Skeletal muscle satellite cell (primary cell): ENCODE measurements around the gene MYL2.

Experiments used
- H3K27me3 ChIP-seq: 2 replicates; pipeline ENCODE4 v1.7.0; 2013; ENCODE audit warnings: low read length; ENCODE audit not compliant: control insufficient read depth, insufficient read depth
- H3K36me3 ChIP-seq: 2 replicates; pipeline ENCODE4 v1.7.0; 2013; ENCODE audit warnings: mild to moderate bottlenecking, control low read depth, low read length; ENCODE audit not compliant: insufficient read depth
- H3K4me1 ChIP-seq: 2 replicates; pipeline ENCODE4 v1.7.0; 2013; ENCODE audit warnings: low read length; ENCODE audit not compliant: control insufficient read depth, insufficient read depth
- H3K4me2 ChIP-seq: 2 replicates; pipeline ENCODE4 v1.7.0; 2013; ENCODE audit warnings: mild to moderate bottlenecking, low read length
- H3K4me3 ChIP-seq: 2 replicates; pipeline ENCODE4 v1.7.0; 2013; ENCODE audit warnings: low read length
- H3K9ac ChIP-seq: 2 replicates; pipeline ENCODE4 v1.7.0; 2013; ENCODE audit warnings: mild to moderate bottlenecking, low read depth, low read length, moderate library complexity
- H3K9me3 ChIP-seq: replicated peaks from 2 replicates; pipeline ENCODE4 v1.7.0; 2013; ENCODE audit warnings: mild to moderate bottlenecking, control low read depth, low read length

The MYL2 gene

DNA sequence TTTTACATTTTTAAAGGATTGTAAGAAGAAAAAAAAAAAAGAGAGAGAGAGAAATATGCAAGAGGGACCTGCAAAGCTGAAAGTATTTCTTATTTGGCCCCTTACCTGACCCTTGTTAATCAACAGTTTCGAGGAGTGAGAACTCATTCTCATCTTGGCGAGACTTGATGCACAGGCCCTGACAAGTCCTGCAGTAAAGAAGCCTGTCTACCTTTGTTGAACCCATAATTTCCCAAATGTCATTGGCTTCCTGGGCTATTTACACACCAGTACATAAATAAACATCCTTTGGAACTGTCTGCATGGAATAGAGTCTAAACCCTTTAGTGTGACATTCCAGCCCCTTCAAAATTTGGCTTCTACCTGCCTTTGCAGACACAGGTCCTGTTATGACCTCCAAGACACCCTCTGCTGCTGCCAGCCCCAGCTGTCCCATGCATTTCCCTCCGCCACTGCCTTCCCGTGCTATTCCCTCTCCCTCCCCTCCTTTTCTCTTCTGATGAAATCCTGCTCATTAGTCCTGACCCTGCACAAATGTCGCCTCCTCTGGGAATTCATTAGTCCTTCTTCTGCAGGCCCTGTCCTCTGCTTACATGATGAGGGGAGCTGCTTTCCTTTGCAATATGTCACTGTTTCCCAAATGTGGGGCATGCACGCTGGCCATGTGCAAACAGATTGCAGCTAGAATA is 35.1 kb downstream of the MYL2 start:
- Histone ChIP-seq H3K9ac (no peak overlapping the region), H3K27me3 (peaks cover 10% of the 10 kb centered on the region), H3K9me3 (no peaks in the 10 kb centered on the region), H3K4me3 (no peak overlapping the region), H3K4me2 (no peak overlapping the region), H3K4me1 (no peaks in the 10 kb centered on the region), H3K36me3 (no peaks in the 10 kb centered on the region)

GRCh38 chr12:110883251-110883650 is 37.1 kb downstream of the MYL2 start:
- Histone ChIP-seq H3K9me3 (no peaks in the 10 kb centered on the region), H3K27me3 (peaks cover 4% of the 10 kb centered on the region), H3K9ac (no peak overlapping the region), H3K4me2 (no peak overlapping the region), H3K4me1 (no peaks in the 10 kb centered on the region), H3K4me3 (no peak overlapping the region), H3K36me3 (no peaks in the 10 kb centered on the region)

DNA sequence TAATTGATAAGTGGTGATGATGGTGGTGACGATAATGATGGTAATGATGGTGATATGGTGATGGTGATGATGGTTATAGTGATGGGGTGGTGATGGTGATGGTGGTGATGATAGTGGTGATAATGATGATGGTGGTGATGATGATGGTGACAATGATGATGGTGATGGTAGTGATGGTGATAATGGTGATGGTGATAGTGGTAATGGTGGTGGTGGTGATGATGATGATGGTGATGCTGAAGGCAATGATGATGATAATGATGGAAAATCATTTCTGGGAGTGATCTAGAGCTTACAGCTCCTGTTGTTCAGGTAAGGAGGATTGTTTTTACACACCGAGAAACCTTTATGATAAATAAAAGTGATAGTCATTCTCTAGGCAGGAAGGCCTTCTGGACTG is 39.7 kb downstream of the MYL2 start:
- Histone ChIP-seq H3K4me2 (no peak overlapping the region), H3K9me3 (no peaks in the 10 kb centered on the region), H3K4me1 (no peaks in the 10 kb centered on the region), H3K4me3 (no peak overlapping the region), H3K36me3 (no peaks in the 10 kb centered on the region), H3K27me3 (peaks cover 4% of the 10 kb centered on the region), H3K9ac (no peak overlapping the region)

DNA sequence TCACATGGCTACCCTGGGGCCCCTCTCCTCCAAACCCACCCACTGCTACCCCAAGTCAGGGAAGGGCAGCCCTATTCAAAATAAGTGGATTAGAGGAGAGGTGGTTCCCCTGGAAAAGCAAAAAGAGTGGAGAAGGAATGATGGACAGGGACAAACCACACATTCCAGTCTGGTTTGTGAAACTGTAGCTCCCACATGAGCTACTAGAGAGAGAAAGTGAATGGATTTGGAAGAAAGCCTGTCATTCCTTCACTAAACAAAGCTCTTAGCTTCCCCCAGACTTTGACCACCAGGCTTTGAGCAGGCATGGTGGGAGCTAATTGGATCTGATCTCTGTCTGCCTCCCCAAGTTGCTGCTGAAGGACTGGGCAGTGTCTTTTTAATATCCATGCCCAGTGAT is 45.6 kb downstream of the MYL2 start:
- Histone ChIP-seq H3K27me3 (peaks cover 25% of the 10 kb centered on the region), H3K36me3 (no peaks in the 10 kb centered on the region), H3K4me3 (no peak overlapping the region)

GRCh38 chr12:110874351-110874750 is 46.0 kb downstream of the MYL2 start:
- H3K4me2 ChIP-seq: no peak overlapping the region
- H3K36me3 ChIP-seq: no peaks in the 10 kb centered on the region
- peaks cover 28% of the 10 kb centered on the region for H3K27me3 ChIP-seq
- H3K4me1 ChIP-seq: no peaks in the 10 kb centered on the region
- no peak overlapping the region for H3K9ac ChIP-seq
- no peak overlapping the region for H3K4me3 ChIP-seq
- no peaks in the 10 kb centered on the region for H3K9me3 ChIP-seq

More for the DNA sequence above, 45.6 kb downstream of the MYL2 start:
- Histone ChIP-seq H3K9ac (no peak overlapping the region), H3K9me3 (no peaks in the 10 kb centered on the region), H3K4me1 (no peaks in the 10 kb centered on the region), H3K4me2 (no peak overlapping the region)

DNA sequence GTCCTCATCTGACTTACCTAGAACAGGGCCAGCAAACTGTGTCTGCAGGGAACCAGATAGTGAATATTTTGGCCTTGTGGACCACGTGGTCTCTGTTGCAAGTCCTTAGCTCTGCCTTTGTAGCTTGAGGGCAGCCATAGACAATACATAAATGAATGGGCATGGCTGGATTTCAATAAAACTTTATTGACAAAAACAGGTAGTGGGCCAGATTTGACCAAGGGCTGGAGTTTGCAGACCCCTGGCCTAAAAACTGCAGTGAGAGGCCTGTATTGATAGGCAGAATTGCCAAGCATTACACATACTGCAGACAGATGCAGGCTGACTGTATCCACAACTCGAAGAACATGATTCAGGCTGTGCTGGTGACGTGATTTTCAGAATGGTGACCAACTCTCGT is 48.3 kb downstream of the MYL2 start:
- peaks cover 31% of the 10 kb centered on the region for H3K27me3 ChIP-seq

GRCh38 chr12:110869803-110870202 is 50.6 kb downstream of the MYL2 start:
- Histone ChIP-seq H3K27me3 (peaks cover 36% of the 10 kb centered on the region), H3K4me3 (no peak overlapping the region), H3K4me2 (no peak overlapping the region), H3K4me1 (no peaks in the 10 kb centered on the region), H3K36me3 (no peaks in the 10 kb centered on the region), H3K9ac (no peak overlapping the region), H3K9me3 (no peaks in the 10 kb centered on the region)

More for the DNA sequence above, 48.3 kb downstream of the MYL2 start:
- H3K4me3 ChIP-seq: no peak overlapping the region
- H3K9me3 ChIP-seq: no peaks in the 10 kb centered on the region
- no peaks in the 10 kb centered on the region for H3K36me3 ChIP-seq
- no peak overlapping the region for H3K4me2 ChIP-seq
- H3K4me1 ChIP-seq: no peaks in the 10 kb centered on the region
- H3K9ac ChIP-seq: no peak overlapping the region

GRCh38 chr12:110869026-110869425 is 51.4 kb downstream of the MYL2 start:
- no peaks in the 10 kb centered on the region for H3K36me3 ChIP-seq
- H3K4me2 ChIP-seq: no peak overlapping the region
- no peak overlapping the region for H3K4me3 ChIP-seq
- no peaks in the 10 kb centered on the region for H3K9me3 ChIP-seq
- H3K9ac ChIP-seq: no peak overlapping the region
- H3K27me3 ChIP-seq: peaks cover 32% of the 10 kb centered on the region
- no peaks in the 10 kb centered on the region for H3K4me1 ChIP-seq

DNA sequence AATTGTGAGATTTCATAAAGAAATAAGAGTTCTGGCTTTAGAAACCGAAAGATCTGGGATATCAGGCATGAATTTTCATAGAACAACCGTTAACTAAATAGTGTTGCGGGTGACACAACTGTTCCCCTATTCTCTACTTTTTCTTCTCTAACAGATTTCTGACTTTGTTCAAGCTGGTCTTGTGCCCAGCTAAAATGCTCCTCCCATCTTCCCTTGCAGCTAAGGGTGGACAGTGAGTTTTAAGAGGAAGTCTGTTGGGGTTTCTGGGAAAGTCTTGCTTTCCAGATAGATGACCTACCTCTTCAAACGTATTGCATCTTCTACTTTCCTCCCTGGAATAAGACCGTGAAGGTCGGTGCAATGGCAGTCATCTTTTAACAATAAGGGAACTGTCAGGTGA is 54.9 kb downstream of the MYL2 start:
- no peak overlapping the region for H3K4me3 ChIP-seq
- no peaks in the 10 kb centered on the region for H3K36me3 ChIP-seq
- no peak overlapping the region for H3K4me2 ChIP-seq
- no peaks in the 10 kb centered on the region for H3K9me3 ChIP-seq
- no peak overlapping the region for H3K9ac ChIP-seq
- H3K4me1 ChIP-seq: no peaks in the 10 kb centered on the region
- peaks cover 27% of the 10 kb centered on the region for H3K27me3 ChIP-seq

- Histone ChIP-seq H3K9ac (no peak overlapping the region), H3K4me3 (no peak overlapping the region), H3K27me3 (peaks cover 20% of the 10 kb centered on the region), H3K4me2 (no peak overlapping the region), H3K9me3 (no peaks in the 10 kb centered on the region), H3K36me3 (no peaks in the 10 kb centered on the region), H3K4me1 (no peaks in the 10 kb centered on the region)
Observed at GRCh38 chr12:110863161-110863560, 57.2 kb downstream of the MYL2 start.

GRCh38 chr12:110862329-110862728 is 58.0 kb downstream of the MYL2 start:
- no peaks in the 10 kb centered on the region for H3K9me3 ChIP-seq
- no peak overlapping the region for H3K9ac ChIP-seq

DNA sequence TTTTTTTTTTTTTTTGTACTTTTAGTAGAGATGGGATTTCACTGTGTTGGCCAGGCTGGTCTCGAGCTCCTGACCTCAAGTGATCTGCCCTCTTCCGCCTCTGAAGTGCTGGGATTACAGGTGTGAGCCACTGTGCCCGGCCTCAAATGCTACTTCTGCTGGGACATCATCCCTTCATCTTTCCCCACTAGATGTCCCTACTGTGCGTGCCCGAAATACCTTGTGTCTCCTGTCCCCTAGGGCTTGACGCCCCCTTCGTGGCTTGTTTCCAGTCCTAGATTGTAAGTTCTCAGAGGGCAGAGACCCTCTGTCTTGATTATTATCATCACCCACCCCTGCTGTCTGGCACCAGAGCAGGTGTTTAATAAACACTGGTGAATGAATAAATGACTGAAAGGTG is 58.6 kb downstream of the MYL2 start:
- Histone ChIP-seq H3K36me3 (no peaks in the 10 kb centered on the region), H3K27me3 (peaks cover 20% of the 10 kb centered on the region), H3K4me2 (no peak overlapping the region), H3K4me3 (no peak overlapping the region), H3K9ac (no peak overlapping the region), H3K9me3 (no peaks in the 10 kb centered on the region), H3K4me1 (no peaks in the 10 kb centered on the region)

More at GRCh38 chr12:110862329-110862728, 58.0 kb downstream of the MYL2 start:
- H3K4me2 ChIP-seq: no peak overlapping the region
- no peaks in the 10 kb centered on the region for H3K36me3 ChIP-seq
- H3K4me1 ChIP-seq: no peaks in the 10 kb centered on the region
- H3K4me3 ChIP-seq: no peak overlapping the region
- H3K27me3 ChIP-seq: peaks cover 20% of the 10 kb centered on the region
